ENCODE results near the gene PTGES3L. TPM values are rescaled to one million over a fixed set of nuclear protein-coding genes. Genes with fewer than 3 reads are reported as not detected.

Gene PTGES3L
- total and polyA plus RNA-seq, 7 donors, result 2.1 to 13.6 (median 6.8) TPM

DNA sequence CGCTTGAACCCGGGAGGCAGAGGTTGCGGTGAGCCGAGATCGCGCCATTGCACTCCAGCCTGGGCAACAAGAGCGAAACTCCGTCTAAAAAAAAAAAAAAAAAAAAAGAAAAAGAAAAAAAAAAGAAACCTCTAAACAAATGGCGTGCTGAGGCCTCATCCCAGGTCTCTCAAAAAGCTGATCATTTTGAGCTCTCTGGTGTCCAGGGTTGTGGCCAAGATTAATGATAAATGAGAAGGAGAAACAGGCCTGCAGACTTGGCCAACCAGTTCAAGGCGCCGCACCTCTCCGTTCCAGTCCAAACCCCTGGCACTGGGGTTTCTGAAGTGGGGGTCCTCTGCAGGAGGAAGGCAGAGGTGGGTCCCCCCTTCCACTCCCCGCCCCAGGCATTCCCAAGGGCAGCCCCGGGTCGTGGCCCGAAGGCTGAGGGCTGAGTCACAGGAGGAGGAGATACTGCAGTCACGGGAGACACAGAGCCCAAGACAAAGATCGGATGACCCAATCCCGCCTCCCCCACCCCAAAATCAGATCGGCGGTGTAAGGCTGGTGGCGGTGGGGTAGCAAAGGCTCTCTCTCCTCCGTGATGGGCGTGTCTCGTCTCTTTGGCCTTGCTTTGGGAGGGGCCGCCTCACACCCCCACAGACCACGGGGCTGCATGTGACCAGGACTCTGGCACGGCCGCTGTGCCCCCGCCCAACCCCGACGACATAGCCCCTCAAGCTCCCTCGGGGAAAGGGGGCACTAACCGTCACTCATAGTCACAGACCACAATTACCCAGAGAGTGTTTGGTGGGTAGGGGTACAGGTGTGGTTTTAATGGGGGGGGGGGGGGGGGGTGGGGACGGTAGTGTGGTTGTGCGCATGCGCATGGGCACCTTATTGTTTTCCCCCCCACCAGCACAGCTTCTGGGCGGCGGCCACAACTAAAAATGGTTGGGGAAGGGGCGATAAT, 41.2 kb upstream of the PTGES3L start:
- peak overlapping the region; percentile 77 to 97 (median 83) for H3K4me3 ChIP-seq
- peaks cover 0 to 23% (median 16%) of the 10 kb centered on the region in 4 donors for H3K36me3 ChIP-seq
- H3K4me1 ChIP-seq, result peaks cover 0 to 50% (median 38%) of the 10 kb centered on the region in 4 donors
- DNase-seq, result peak; percentile 93
- intact Hi-C loops (cut with DNase I), result loop anchor here (5.0 kb wide), 2 partner anchors 191 to 296 kb away; partner anchors contain the start of gene TMEM106A
- H3K9me3 ChIP-seq, result no peaks in the 10 kb centered on the region
- TF ChIP-seq POLR2AphosphoS5 (IDR thresholded peaks at IDR 0.05) (peak; percentile 55 to 69 (median 64)), EP300 (IDR thresholded peaks at IDR 0.05) (peak in 1 of 4 donors; percentile 14)
- TF ChIP-seq, protein P1, sequence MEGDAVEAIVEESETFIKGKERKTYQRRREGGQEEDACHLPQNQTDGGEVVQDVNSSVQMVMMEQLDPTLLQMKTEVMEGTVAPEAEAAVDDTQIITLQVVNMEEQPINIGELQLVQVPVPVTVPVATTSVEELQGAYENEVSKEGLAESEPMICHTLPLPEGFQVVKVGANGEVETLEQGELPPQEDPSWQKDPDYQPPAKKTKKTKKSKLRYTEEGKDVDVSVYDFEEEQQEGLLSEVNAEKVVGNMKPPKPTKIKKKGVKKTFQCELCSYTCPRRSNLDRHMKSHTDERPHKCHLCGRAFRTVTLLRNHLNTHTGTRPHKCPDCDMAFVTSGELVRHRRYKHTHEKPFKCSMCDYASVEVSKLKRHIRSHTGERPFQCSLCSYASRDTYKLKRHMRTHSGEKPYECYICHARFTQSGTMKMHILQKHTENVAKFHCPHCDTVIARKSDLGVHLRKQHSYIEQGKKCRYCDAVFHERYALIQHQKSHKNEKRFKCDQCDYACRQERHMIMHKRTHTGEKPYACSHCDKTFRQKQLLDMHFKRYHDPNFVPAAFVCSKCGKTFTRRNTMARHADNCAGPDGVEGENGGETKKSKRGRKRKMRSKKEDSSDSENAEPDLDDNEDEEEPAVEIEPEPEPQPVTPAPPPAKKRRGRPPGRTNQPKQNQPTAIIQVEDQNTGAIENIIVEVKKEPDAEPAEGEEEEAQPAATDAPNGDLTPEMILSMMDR (IDR thresholded peaks at IDR 0.05), result no peak
- 25 to 28% methylated on average over 38 of the region's 40 CpGs for WGBS, 2 donors
- H3K27ac ChIP-seq, result peak overlapping the region; percentile 81 to 95 (median 90)
- no peaks in the 10 kb centered on the region for H3K27me3 ChIP-seq

DNA sequence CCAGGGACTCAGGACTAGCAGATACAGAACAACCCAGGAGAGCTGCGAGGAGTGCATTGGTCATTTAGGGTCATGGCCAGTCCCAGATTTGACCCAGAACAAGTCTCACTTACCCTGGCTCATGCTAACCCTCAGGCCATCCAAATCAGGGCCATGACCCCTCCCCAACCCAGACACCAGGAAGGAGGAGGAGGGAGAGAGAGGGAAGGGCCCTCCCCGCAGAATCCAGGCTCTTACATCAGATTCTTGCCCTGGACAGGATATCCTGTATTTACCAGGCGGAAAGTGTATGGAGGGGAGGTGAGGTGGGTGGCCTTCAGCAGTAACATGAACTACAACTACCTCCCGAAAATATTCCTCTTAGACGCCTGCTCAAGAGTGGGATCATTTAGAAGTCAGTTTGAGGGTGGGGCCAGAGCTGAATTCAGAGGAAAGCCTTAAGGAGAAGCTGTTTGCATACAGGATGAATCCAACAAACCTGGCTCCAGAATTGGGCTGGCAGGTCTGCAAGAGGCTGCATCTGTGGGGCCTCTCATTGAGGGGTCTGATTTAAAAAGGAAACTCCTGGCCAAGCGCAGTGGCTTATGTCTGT, 40.2 kb upstream of the PTGES3L start:
- Histone ChIP-seq H3K4me3 (peak overlapping the region in 3 of 4 donors; percentile 77 to 97 (median 85)), H3K36me3 (peaks cover 0 to 32% (median 21%) of the 10 kb centered on the region in 4 donors), H3K27me3 (no peaks in the 10 kb centered on the region), H3K4me1 (peaks cover 0 to 52% (median 44%) of the 10 kb centered on the region in 4 donors), H3K27ac (peak overlapping the region; percentile 81 to 95 (median 90)), H3K9me3 (no peaks in the 10 kb centered on the region)
- TF ChIP-seq, protein P1 (IDR thresholded peaks at IDR 0.05), result no peak
- TF ChIP-seq EP300 (IDR thresholded peaks at IDR 0.05) (no peak), POLR2A (IDR thresholded peaks at IDR 0.05) (no peak), POLR2AphosphoS5 (IDR thresholded peaks at IDR 0.05) (no peak)
- intact Hi-C loops (cut with DNase I), result loop anchor here (5.0 kb wide), 2 partner anchors 192 to 297 kb away; partner anchors contain the start of gene TMEM106A
- 76 to 79% methylated on average over 6 of the region's 6 CpGs for WGBS, 2 donors
- DNase-seq, result no peak

DNA sequence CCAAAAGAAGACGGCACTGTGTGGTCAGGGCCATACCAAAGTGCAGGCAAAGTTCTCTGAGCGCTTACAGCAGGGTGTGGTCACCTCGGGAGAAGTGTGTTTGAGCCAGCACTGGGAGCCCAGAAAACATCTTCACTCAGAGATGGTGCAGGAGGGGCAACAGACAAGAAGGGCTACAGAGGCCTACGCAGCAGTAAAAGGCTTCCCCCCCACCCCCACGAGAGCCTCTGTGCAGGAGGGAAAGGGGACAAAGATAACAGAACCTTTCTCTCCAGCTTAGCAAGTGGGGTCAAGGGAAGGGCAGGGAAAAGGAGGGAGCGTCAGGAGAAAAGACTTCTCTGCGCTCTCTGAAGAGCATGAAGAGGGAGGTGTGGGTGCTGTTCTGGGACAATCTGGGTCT, 39.5 kb upstream of the PTGES3L start:
- 19 to 42% methylated on average over 7 of the region's 7 CpGs for WGBS, 2 donors
- intact Hi-C loops (cut with DNase I), result no loop called here
- Histone ChIP-seq H3K36me3 (peaks cover 0 to 39% (median 25%) of the 10 kb centered on the region in 4 donors), H3K27me3 (no peaks in the 10 kb centered on the region), H3K9me3 (no peaks in the 10 kb centered on the region), H3K27ac (peak overlapping the region; percentile 81 to 95 (median 90)), H3K4me3 (peak overlapping the region in 2 of 4 donors; percentile 77 to 85), H3K4me1 (peaks cover 0 to 49% (median 44%) of the 10 kb centered on the region in 4 donors)
- no peak for DNase-seq
- no peak for TF ChIP-seq POLR2A (IDR thresholded peaks at IDR 0.05)
- TF ChIP-seq EP300 (IDR thresholded peaks at IDR 0.05), result no peak
- no peak for TF ChIP-seq POLR2AphosphoS5 (IDR thresholded peaks at IDR 0.05)
- TF ChIP-seq, protein P1 (IDR thresholded peaks at IDR 0.05), result no peak

DNA sequence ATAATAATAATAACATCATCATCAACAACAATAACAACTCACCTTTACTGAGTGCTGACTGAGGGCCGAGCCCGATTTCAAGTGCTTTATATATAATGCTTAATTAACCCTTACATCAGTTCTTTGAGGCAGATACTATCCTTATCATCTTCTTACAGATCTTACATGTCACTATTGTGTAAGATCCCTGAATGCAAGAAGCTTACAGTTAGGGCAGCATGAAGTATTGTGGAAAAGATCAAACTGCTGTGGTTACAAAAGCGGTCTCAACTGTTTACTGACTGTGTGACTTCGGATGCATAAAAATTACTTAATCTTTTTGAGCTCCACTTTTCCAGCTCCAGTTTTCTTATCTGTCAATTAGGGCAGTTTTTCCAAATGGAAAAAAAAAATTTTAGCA, 39.1 kb upstream of the PTGES3L start:
- DNase-seq, result no peak
- Histone ChIP-seq H3K27ac (peak overlapping the region; percentile 81 to 95 (median 90)), H3K27me3 (no peaks in the 10 kb centered on the region), H3K9me3 (no peaks in the 10 kb centered on the region), H3K4me1 (peaks cover 0 to 46% (median 43%) of the 10 kb centered on the region in 4 donors), H3K4me3 (no peak overlapping the region), H3K36me3 (peaks cover 0 to 44% (median 25%) of the 10 kb centered on the region in 4 donors)
- intact Hi-C loops (cut with DNase I), result no loop called here
- WGBS, 2 donors, result 44 to 53% methylated on average over 4 of the region's 4 CpGs
- TF ChIP-seq, protein P1 (IDR thresholded peaks at IDR 0.05), result no peak
- TF ChIP-seq POLR2AphosphoS5 (IDR thresholded peaks at IDR 0.05) (no peak), EP300 (IDR thresholded peaks at IDR 0.05) (no peak)
